ENCODE results near the gene TTYH1. TPM values are rescaled to one million over a fixed set of nuclear protein-coding genes. Genes with fewer than 3 reads are reported as not detected.
A peak's percentile ranks its signal among the peaks of the same experiment; 100 is the strongest.

TTYH1 gene
- total RNA-seq, 1 experiment from 2014 or later, result not detected

DNA sequence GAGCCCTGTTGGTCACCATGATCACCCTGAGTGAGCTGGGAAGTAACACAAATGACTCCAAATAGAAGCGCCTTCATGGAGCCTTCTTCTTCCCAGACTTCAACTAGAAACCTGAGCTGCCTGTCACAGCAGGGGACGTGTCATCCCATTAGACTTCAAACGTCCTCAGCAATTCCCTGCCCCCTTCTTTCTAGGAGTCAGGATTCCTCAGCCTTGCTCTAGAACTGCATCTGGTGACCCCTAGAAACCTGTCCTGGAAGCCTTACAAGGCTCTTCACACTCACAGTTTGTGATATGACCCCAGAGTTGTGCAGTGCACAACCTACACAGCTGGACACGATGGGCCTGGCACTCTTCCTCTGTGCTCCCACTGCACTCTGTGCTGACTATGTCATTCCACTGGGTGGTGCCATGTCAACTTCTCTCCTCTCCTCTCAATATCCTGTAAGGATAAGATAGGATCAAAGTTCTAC, 23.6 kb upstream of the TTYH1 start:
- no peak for DNase-seq (ENCODE audit: low read depth)

DNA sequence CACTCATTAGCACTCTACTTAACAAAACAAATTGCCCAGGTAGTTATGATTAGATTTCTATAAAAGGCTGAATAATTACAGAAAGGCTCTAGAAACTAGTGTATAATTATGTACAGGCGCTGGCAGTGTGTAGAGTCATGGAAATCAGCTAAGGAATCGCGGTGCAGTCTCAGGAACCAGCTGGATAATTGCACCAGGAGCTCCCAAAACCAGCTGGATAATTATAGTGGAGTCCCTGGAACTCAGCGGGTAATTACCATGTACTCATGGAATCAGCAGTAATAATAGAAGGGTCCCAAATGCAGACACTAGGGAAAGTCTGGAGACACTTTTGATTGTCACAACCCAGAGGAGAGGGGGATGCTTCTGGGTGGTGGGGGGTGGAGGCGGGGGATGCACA, 23.2 kb upstream of the TTYH1 start:
- no peak for DNase-seq (ENCODE audit: low read depth)

DNA sequence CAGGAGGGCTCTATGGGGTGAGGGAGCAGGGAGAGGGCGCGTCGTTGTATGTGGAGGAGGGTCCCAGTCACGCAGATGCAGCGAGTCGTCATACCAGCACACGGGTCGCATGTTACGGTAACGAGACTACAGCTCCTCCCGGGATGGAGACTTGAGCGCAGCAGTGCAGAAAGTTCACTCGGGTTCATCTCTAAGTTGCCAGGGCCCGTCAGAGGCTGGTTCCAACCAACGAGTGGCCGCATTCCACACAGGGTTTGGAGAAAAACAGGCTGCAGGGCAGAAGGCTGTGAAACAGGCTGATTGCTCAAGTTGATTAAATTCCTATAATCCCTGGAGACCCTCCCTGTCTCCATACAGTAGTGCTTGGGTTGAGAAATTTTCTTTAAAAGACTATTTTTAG, 21.9 kb upstream of the TTYH1 start:
- no peak for DNase-seq (ENCODE audit: low read depth)

DNA sequence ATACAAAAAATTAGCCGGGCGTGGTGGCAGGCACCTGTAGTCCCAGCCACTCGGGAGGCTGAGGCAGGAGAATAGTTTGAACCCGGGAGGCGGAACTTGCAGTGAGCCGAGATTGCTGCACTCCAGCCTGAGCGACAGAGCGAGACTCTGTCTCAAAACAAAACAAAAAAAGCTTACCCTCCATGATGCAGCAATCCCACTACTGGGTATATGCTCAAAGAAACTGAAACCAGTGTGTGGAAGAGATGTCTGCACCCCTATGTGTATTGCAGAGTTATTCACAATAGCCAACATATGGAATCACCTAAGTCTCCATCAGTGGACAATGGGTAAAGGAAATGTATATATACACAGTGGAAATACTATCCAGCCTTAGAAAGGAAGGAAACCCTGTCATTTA, 19.6 kb upstream of the TTYH1 start:
- DNase-seq (ENCODE audit: low read depth), result no peak

DNA sequence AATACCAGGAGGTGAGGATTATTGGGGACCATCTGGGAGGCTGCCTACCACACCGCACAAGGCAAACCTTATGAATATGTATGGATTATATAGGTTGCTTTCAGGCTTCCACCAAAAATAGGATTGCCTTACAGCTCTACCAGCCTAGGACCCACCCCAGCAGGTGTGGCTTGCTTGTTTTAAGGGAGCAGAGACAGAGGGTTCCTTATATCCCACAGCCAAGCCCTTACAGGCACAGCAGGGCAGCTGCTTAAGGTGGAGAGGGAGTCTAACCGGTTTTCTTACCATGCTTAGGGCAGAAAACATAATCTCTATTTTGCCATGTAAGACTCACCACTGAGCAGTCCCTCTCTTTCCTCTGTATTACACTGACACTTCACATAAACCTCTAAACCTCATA, 16.1 kb upstream of the TTYH1 start:
- no peak for DNase-seq (ENCODE audit: low read depth)

DNA sequence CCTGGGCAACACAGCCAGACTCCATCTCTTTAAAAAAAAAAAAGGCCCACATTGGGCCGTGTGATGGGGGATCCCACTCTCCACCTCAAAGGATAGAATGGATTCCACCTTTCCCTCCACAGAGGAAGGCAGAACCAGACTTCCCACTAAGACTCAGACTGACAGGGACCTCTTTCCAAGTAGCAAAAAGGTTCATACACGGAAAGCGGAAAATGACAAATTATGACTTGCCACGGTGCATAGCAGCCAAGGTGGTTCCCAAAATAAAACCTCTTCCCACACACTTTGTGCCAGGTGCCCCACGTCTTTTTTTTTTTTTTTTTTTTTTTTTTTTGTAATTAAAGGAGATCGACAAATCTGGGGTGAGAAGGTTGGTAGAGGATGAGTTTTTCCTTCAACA, 14.4 kb upstream of the TTYH1 start:
- DNase-seq (ENCODE audit: low read depth), result no peak

DNA sequence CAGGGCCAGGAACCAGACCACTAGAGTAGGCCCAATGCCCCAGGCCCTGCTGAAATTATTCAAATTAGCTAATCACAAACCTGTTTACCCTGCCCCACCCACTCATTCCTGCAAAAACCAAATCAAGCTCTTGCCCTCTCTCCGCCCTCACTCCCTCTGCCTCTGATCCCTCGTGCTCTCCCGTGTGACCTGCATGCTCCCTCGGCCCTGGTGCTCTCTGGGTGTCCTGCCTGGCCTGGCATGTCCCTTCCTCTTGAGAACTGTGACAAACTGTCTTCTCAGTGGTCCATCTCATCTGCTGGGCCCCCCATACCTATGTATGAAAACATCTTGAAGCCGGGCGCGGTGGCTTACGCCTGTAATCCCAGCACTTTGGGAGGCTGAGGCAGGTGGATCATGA, 12.2 kb upstream of the TTYH1 start:
- DNase-seq (ENCODE audit: low read depth), result no peak

DNA sequence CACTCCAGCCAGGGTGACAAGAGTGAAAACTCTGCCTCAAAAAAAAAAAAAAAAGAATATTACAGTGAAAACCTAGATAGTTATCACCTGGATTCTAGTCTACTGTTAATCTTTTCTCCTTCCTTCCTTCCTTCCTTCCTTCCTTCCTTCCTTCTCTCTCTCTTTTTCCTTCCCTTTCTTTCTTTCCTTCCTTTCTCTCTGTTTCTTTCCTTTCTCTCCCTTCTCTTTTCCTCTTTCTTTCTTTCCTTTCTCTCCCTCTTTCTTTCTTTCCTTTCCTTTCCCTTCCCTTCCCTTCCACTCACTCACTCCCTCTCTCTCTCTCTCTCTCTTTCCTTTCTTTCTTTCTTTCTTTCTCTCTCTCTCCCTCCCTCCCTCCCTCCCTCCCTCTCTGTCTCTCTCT, 9.6 kb upstream of the TTYH1 start:
- DNase-seq (ENCODE audit: low read depth), result no peak

DNA sequence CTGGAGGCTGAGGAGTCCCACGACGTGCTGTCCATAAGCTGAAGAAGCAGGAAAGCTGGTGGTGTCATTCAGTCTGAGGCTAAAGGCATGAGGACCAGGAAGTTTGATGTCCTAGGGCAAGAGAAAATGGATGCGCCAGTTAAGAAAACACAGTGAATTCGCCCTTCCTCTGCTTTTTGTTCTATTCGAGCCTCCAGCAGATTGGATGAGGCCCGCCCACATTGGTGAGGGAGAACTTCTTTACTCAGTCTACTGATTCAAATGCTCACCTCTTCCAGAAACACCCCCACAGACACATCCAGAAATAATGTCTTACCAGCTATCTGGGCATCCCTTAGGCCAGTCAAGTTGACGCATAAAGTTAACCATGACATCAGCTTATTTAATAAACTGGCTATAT, 7.5 kb upstream of the TTYH1 start:
- DNase-seq (ENCODE audit: low read depth), result no peak

DNA sequence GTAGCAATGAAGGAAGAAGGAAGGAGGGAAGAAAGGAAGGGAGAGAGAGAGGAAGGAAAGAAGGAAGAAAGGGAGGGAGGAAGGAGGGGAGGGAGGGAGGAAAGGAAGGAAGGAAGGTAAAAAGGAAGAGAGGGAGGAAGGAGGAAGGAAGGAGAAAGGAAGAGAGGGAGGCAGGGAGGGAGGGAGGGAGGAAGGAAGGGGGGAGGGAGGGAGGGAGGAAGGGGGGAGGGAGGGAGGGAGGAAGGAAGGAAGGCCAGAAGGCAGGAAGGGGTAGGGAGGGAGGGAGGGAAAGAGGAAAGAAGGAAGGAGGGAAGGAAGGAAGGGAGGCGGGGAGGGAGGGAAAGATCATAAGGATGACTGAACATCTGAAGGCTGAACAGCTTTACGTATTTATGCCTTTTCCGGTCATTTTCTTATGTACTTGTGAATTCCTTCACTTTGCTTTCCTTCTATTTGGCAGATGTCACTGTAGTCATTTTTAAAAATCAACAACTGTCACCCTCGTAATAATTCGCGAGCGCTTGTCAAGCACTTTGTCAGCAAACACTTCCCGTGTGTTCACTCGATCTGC, 6.7 kb upstream of the TTYH1 start:
- no peak for DNase-seq (ENCODE audit: low read depth)

DNA sequence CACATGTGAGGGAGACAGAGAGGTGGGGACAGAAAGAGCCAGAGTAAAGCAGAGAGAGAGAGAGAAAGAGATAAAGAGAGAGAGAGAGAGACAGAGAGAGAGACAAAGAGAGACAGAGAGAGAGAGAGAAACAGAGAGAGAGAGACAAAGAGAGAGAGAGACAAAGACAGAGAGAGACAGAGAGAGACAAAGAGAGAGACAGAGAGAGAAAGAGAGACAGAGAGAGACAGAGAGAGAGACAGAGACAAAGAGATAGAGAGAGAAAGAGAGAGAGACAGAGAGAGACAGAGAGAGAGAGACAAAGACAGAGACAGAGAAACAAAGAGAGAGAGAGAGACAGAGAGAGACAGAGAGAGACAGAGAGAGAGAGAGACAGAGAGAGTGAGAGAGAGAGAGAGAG, 4.2 kb upstream of the TTYH1 start:
- DNase-seq (ENCODE audit: low read depth), result no peak

DNA sequence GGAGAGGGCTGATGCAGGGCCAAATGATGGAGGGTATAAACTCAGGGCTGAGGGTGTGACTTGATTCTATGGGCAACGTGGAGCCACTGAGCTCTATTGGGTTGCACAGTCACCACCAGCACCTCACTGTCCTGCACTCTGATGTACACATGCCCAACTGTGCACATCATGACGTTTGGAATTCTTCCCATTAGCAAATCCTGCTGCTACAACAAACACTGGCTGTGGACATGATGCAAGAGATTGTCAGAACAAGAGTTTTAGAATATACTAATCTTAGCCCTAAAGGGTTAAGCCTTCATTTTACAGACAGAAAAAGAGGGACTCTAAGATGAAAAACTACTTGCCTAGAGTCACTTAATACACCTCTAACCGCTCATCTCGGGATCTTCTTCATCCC, 2.4 kb upstream of the TTYH1 start:
- no peak for DNase-seq (ENCODE audit: low read depth)

DNA sequence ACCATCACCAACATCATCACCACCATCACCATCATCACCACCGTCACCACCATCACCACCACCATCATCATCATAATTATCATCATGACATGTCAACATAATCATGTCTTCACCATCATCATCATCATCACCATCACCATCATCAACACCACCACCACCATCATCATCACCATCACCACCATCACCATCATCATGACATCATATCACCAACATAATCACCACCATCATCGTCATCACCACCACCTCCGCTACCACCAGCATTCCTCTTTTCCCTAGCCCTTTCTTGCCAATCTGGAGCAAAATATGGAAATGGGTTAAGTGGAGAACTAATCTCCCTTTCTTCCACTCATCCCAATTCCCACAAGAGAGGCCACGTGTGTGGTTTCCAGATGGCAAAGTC, 1.1 kb upstream of the TTYH1 start:
- DNase-seq (ENCODE audit: low read depth), result no peak

DNA sequence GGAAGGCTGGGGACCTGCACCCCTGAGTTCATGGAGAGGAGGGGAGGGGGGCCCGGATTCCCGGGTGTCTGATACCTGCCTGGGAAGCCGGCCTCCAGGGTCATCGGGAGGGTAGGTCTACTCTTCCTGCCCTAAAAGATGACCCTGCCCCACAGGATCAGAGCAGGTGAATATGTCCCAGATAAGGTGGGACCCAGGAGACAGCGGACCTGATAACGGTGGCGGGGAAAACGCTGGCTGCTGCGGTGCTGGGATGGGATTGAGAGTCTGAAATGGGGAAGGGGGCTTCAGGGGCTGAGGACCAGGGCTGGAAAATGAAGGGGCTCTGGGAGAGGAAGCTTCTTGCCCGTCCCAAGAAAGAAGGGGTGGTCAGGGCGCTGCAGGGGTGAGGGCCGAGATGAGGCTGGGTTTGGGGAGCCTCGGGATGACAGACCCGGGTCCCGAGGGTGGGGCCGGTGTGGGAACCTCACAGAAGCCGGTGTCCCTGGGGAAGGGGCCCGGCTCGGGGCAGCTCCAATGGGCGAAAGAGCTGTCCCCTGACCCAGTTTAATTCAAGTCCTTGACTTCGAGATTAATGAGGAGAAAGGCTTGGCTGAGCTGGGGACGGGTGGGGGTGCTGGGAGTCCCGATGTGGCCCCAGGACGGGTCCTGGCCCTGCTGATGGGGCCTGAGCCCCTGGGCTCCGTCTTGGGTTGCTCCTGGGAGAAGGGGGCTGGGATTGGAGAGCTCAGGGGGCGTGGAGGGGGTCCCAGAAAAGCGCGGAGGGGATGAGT, 823 bp downstream of the TTYH1 start:
- DNase-seq (ENCODE audit: low read depth), result no peak

DNA sequence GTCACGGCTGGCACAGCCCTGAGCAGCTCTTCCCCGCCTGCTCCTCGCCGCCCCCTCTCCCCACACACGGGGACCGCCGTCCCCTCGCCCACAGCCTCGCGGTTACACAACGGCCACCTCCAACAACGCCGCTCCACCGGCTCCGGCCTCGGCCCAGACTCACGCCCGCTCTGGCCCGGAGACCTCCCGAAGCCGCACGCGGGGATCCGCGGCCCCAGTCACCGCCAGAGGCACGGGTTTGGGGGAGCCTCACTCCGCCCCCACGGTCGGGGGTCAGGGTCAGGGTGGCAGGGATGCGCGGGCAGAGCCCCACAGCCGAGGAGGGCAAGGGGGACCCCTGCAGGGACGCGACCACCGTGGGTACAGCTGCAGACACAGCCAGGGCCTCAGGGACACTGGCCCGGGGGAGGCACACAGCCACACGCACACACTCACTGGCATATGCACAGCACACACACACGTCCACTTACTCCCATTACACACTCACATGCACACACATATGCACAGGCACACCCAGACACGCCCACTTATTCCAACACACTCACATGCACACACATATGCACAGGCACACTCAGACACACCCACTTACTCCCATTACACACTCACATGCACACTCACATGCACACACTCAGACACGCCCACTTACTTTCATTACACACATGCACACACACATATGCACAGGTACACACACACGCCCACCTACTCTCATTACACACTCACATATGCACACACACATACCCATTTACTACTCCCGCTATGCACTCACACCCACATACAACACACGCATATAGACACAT, 1.6 kb downstream of the TTYH1 start:
- no peak for DNase-seq (ENCODE audit: low read depth)

DNA sequence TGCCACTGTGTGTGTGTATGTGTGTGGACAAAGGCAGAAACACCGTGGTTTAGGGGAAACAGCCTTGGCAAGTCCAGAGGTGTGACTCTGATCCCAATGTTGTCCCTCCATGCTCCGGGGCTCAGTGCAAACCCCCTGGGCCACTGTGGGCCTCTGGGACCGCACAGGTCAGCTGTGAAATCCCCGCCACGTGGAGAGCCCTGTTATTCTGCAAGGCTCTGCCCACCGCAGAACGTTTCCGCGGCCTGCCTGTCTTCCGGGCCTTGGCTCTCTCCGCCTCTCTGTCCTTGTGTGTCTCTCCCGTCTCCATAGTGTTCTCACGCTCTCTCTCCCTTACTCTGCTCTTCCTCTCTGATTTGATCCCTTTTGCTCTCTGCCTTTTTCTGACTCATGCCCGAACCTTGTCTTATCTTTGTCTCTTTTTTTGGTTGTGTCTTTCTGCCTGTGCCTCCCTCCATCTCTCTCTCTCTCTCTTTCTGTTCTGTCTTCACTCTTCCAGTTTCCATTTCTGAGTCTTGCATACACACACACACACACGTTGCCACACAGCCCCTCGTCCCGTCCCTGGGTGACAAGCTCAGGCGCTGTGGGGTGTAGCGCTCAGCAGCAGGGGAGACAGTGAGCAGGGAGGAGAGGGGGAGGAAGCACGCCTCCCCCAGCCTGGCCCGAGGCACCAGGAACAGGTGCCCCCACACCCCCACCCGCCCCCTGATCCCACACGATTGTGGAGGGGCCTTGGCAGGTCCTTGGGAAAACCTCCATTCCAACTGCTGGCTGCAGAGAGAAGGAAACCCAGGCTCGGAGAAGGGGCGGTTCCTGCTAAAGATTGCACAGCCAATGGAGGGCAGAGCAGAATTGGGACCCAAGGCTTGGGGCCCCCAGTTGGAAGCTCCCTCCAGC, 3.0 kb downstream of the TTYH1 start:
- DNase-seq (ENCODE audit: low read depth), result peak; percentile 29

DNA sequence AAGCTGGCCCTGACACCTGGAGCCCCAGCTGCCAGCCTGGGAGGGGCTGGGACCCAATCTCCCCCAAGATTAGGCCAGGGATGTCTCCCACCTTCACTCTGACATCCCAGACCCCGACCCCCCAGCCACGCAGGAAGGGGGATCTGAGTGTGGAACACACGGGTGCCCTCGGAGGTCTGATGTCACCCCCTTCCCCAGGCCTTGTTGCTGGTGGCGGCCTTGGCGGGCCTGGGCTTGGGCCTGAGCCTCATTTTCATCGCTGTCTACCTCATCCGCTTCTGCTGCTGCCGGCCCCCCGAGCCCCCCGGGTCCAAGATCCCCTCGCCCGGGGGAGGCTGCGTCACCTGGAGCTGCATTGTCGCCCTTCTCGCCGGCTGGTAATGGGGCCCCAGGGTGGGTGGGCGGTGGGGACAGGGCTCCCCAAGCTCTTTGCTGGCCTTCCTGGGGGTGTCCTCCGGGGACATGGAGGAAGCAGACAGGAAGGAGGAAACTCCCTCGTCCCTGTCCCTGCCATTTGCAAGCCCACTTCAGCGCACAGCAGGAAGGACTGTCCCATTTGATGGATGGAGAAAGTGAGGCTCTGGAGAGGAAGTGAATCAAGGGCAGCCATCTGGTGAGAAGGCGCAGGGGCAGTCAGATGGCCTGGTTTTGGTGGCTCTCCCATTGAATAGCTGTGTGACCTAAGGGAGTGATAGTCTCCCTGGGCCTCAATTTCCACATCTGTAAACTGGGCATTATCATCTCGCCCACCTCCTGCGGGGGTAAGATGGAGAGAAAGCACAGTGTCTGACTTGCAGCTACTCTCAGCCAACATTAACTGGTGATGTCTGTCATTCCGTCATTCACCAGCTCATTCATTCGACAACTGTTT, 3.9 kb downstream of the TTYH1 start:
- no peak for DNase-seq (ENCODE audit: low read depth)

DNA sequence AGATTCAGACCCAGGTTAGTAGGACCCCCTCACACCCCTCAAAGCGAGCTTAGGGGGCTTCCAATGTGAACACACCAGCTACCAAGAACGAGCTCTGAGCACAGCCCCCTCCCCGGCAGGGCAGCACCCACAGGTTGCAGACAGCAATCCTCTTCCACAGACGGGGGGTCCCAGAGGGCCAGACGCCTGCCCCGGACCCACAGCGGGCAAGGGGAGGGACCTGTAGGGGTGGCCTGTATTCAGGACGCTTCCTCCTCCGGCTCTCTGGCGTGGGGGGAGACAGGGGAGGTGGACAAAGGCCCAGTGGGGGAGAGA, 4.8 kb downstream of the TTYH1 start:
- DNase-seq (ENCODE audit: low read depth), result no peak

DNA sequence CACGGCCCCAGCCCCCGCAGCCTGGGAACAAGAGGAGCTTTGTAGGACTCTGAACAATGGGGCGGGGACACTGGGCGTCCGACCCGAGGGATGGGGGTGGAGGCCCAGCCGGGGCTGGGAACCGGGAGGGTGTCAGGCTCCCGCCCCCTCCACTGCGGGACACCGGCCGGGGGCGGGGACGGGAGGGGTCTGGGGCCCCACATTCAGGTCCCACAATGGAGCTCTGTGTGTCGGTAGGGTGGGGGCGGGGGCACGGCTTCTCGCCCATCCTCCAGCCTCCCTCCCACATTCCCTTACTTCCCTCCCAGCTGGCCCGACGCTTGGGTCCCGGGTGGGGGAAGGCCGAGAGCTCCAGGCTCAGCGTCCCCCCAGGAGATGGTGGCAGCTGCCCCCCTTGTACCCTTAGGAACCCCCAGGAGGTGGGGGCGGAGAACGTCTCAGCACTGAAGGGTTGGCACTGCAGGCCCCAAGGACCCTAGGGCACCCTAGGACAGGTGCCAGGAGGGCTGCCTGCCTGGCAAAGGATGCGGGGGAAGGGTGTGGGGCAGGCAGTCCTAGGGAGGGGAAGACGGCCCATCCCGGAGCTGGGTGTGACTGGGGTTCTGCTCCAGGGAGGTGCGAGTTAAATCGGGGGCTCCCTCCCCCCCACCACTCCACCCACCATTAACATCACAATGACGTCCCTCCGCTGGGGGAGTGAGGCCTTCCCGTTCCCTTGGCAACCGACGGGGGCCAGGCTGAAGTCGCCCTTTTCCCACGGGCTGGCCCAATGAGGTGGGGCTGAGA, 5.3 kb downstream of the TTYH1 start:
- DNase-seq (ENCODE audit: low read depth), result no peak

DNA sequence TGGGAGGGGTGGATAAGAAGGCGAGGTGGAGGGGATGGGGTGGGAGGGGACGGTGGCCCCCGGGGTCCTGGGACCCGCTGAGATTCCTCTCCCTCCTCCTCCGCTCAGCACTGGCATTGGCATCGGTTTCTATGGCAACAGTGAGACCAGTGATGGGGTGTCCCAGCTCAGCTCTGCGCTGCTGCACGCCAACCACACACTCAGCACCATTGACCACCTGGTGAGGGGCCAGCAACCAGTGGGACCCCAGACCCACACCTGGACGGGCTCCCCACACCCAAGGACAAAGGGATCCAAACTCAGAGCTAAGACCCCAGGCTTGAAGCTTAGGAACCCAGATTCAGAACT, 5.9 kb downstream of the TTYH1 start:
- DNase-seq (ENCODE audit: low read depth), result no peak

Data from HT1080 (cell line).